Measurements from ENCODE around the gene TECPR1. TPM values are rescaled to one million over a fixed set of nuclear protein-coding genes. Genes with fewer than 3 reads are reported as not detected.

TECPR1 gene
- total RNA-seq, 1 donor: 11.7 TPM

DNA sequence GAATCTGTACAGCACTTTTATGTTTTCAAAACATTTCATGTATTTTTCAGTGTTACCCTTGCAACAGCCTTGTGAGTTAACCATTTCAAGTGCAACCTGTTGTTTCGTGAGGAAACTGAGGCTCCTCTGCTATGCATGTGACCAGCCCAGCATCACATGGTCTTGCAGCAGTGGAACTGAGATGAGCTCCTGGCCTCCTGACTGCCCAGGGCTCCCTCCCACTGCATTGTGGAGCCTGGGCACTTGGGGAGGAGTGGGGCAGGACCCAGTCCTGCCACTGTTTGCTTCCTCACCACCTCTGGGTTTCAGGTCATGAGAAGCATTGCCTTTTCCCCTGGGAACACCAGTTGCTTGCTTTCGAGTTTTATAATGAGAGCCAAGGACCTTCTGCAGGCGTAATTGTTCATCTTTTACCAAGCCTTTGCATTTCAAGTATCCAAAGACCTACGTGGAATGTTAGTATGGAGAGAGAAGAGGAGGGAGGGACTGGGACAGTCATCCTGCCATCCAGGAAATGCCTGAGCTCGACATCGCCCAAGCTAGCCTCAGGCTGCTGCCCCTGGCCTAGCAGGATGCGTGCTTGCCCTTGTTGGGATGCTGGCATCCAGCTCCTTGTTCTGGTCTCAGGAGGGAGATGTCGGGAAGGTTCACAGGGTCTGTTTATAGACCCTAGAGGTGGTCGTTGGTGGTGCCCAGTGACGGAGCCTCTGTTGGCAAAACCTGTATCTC lies 73.1 kb downstream of the TECPR1 start:
- TF ChIP-seq, protein P1, sequence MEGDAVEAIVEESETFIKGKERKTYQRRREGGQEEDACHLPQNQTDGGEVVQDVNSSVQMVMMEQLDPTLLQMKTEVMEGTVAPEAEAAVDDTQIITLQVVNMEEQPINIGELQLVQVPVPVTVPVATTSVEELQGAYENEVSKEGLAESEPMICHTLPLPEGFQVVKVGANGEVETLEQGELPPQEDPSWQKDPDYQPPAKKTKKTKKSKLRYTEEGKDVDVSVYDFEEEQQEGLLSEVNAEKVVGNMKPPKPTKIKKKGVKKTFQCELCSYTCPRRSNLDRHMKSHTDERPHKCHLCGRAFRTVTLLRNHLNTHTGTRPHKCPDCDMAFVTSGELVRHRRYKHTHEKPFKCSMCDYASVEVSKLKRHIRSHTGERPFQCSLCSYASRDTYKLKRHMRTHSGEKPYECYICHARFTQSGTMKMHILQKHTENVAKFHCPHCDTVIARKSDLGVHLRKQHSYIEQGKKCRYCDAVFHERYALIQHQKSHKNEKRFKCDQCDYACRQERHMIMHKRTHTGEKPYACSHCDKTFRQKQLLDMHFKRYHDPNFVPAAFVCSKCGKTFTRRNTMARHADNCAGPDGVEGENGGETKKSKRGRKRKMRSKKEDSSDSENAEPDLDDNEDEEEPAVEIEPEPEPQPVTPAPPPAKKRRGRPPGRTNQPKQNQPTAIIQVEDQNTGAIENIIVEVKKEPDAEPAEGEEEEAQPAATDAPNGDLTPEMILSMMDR (IDR thresholded peaks at IDR 0.05; ENCODE audit: insufficient read depth, low read length): no peak
- no peak overlapping the region for H3K4me3 ChIP-seq (ENCODE audit: low read depth, low read length)
- no peak for DNase-seq (ENCODE audit: low read depth)

DNA sequence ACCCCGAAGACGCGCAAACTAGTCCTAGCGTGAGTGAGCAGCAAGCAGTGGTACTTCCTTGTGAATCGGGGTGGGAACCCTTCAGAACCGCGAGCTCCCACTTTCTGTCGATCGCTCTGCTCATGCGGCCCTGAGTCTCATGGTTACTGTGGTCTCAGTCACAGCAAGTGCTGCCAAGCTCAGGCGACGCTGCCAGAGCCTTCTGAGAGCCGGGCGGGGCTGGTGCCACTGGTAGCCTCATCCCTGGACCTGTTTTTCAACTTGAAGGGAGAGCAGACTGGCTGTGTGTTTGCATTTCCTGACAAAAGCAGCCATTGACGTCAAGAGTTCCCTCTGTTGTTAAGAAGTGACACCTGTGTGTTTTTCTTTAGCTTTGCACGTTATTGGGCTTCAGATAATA lies 73.7 kb downstream of the TECPR1 start:
- DNase-seq (ENCODE audit: low read depth): no peak
- H3K4me3 ChIP-seq (ENCODE audit: low read depth, low read length): no peak overlapping the region
- TF ChIP-seq, protein P1 (IDR thresholded peaks at IDR 0.05; ENCODE audit: insufficient read depth, low read length): no peak

DNA sequence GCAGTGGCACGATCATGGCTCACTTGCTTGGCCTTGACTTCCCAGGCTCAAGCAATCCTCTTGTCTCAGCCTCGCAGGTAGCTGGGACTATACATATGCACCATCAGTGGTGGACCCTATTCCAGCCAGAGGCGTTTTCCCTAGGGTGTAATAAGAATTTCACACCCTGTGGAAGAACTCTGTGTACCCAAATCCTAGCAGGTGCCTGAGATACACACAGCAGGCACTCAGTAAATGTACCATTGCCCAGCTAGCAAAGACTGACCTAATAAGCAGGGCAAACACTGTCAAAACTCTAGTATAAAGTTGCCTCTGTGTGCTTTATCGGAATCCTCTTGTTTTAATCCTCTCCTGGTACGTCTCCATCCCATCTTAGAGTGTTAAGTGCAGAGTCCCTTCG lies 74.5 kb downstream of the TECPR1 start:
- H3K4me3 ChIP-seq (ENCODE audit: low read depth, low read length): no peak overlapping the region
- no peak for DNase-seq (ENCODE audit: low read depth)
- TF ChIP-seq, protein P1 (IDR thresholded peaks at IDR 0.05; ENCODE audit: insufficient read depth, low read length): no peak

DNA sequence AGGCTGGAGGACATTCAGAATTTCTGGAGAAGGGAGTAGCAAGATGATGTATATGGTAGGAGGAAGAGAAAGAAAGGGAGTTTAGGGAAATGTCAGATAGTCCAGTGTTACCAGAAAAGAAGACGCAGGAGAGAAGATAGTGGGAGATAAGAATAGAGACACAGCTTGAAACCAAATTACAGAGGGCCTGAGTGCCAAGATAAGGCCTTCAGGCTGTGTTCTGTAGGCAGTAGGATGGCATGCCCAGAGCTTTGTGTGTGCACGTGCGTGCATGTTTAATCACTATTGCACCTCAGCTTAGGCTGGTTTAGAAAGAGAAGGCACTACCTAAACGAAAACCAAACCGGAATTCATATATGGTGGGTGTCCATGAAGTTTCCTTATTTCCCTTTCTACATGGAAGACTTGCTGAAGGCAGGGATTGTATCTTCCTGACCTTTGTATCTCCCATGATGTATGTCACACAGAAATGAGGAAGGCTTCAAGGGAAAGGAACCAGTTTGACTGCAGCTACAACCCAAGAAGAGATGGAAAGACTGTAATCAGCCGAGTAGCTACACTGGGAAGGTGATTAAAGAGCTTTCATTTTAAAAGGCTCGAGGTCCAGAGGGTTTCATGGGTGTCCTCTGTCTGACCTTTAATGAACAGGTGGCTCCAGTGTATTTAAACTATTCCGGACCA lies 76.6 kb downstream of the TECPR1 start:
- no peak overlapping the region for H3K4me3 ChIP-seq (ENCODE audit: low read depth, low read length)
- no peak for DNase-seq (ENCODE audit: low read depth)
- TF ChIP-seq, protein P1 (IDR thresholded peaks at IDR 0.05; ENCODE audit: insufficient read depth, low read length): no peak

DNA sequence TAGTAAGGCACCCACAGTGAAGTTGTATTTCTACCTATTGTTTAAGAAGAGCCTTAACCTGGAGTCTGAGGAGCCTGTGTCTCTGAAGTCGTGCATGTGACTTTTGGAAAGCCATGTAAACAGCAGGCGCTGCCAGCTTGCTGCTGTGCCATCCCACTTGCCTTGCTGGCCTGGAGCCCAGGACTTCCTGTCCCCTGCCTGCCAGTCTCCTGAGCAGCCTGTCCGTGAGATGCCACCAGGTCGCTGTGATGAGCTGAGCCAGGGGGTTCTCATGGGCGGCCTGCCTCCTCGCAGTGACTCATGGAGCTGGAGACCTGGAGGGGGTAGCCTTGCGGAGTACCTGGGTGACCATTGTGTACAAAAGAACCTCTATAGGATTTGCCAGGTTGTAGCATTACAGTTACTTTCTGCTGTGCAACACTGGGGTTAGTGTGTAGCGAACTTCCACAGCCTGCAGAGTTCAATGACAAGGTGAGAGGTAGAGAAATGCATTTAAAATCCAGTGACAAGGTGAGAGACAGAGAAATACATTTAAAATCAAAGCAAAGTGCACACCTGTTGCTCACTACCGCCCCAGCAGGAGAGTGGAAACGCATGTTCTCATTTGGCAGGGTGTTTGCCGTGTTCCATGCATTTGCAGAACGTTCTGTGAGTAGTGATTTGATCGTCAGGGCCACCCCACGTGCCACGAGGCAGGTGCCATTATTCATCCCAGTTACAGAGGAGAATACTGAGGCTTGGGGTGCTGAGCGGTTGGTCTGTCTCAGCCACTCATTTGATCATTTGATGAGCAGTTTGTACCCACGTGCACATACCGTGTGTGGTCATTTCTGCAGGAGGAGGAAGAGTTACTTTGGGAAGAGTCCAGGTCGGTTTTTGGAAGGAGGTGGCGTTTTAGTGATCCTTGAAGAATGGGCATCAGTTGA lies 77.4 kb downstream of the TECPR1 start:
- no peak for DNase-seq (ENCODE audit: low read depth)
- H3K4me3 ChIP-seq (ENCODE audit: low read depth, low read length): no peak overlapping the region
- TF ChIP-seq, protein P1 (IDR thresholded peaks at IDR 0.05; ENCODE audit: insufficient read depth, low read length): no peak

DNA sequence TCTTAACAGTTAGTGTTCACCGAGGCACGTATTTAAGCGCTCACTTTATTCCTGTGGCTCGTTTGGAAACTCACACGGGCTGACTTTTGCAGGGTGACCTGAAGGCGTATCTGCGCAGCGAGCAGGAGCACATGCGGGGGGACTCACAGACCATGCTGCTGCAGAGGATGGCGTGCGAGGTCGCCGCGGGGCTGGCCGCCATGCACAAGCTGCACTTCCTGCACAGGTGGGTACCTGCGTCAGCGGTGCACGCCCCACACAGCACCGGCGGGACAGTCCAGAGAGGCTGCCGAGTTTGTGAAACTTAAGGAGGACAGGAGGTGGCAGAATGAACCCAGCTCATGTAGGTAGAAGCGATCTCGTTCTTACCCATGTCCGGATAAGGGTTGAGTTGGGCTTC lies 80.6 kb downstream of the TECPR1 start:
- DNase-seq (ENCODE audit: low read depth): no peak
- no peak overlapping the region for H3K4me3 ChIP-seq (ENCODE audit: low read depth, low read length)
- TF ChIP-seq, protein P1 (IDR thresholded peaks at IDR 0.05; ENCODE audit: insufficient read depth, low read length): no peak

Measured in fibroblast of the aortic adventitia (primary cell).